Activated naive CD4-positive, alpha-beta T cell treated with anti-CD3 and anti-CD28 coated beads, Interleukin-2, amount 10 ng/mL, durations not matched to agents 7 days and 5 days (primary cell): ENCODE data around the gene PRELP.
A peak's percentile ranks its signal among the peaks of the same experiment; 100 is the strongest.

Experiments used
- CTCF ChIA-PET: fragments of 350-600 bp; sonication (Branson Sonifier 250); formaldehyde crosslinking; loops from one replicate; lab custom pipeline; 2021; ENCODE audit warnings: antibody characterized with exemption; lab: Charles Lee
- DNase-seq: peaks from one replicate; pipeline ENCODE4 v3.0.0-alpha.2; 2020
- H3K27ac Mint-ChIP-seq: one replicate; pipeline ENCODE4 v1.8.0; 2021; ENCODE audit warnings: mild to moderate bottlenecking, moderate library complexity, mixed read lengths
- H3K27me3 Mint-ChIP-seq: one replicate; pipeline ENCODE4 v1.8.0; 2021; ENCODE audit warnings: mild to moderate bottlenecking, mixed read lengths
- H3K36me3 Mint-ChIP-seq: one replicate; pipeline ENCODE4 v1.8.0; 2021; ENCODE audit warnings: mixed read lengths
- H3K4me1 Mint-ChIP-seq: one replicate; pipeline ENCODE4 v1.8.0; 2021; ENCODE audit warnings: mixed read lengths
- H3K4me3 Mint-ChIP-seq: one replicate; pipeline ENCODE4 v1.8.0; 2021; ENCODE audit warnings: mild to moderate bottlenecking, moderate library complexity, mixed read lengths
- H3K9me3 Mint-ChIP-seq: one replicate; pipeline ENCODE4 v1.8.0; 2021; ENCODE audit warnings: mixed read lengths

PRELP gene

DNA sequence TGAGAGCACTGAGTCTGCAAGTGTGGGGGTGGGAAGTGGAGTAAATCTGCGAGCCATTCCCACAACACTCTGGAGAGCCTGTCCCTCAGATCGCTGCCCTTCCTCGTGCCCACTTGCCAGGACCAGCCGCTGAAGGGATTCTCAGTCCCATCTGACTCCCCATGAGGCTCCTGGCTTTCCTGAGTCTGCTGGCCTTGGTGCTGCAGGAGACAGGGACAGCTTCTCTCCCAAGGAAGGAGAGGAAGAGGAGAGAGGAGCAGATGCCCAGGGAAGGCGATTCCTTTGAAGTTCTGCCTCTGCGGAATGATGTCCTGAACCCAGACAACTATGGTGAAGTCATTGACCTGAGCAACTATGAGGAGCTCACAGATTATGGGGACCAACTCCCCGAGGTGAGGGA is 20.2 kb downstream of the PRELP start:
- Mint-ChIP-seq H3K27ac (no peak overlapping the region), H3K4me1 (no peaks in the 10 kb centered on the region), H3K36me3 (no peaks in the 10 kb centered on the region), H3K9me3 (no peaks in the 10 kb centered on the region), H3K4me3 (no peak overlapping the region), H3K27me3 (peaks cover 42% of the 10 kb centered on the region)
- CTCF ChIA-PET, result interaction anchor here (1.4 to 1.6 kb wide), 2 partner anchors 9 to 207 kb away, joined by 3 to 4 read pairs; no protein-coding TSS in a partner anchor
- no peak for DNase-seq

GRCh38 chr1:203497269-203497777 is 21.7 kb downstream of the PRELP start:
- no peaks in the 10 kb centered on the region for H3K36me3 Mint-ChIP-seq
- no peak for DNase-seq
- H3K4me1 Mint-ChIP-seq, result no peaks in the 10 kb centered on the region
- H3K4me3 Mint-ChIP-seq, result no peak overlapping the region
- CTCF ChIA-PET, result interaction anchor here (0.8 to 1.1 kb wide), 2 partner anchors 9 to 10 kb away, joined by 3 to 4 read pairs; no protein-coding TSS in a partner anchor
- H3K27ac Mint-ChIP-seq, result no peak overlapping the region
- no peaks in the 10 kb centered on the region for H3K9me3 Mint-ChIP-seq
- peaks cover 39% of the 10 kb centered on the region for H3K27me3 Mint-ChIP-seq

GRCh38 chr1:203499643-203500278 is 24.2 kb downstream of the PRELP start:
- Mint-ChIP-seq H3K27me3 (peaks cover 39% of the 10 kb centered on the region), H3K36me3 (no peaks in the 10 kb centered on the region), H3K9me3 (no peaks in the 10 kb centered on the region), H3K27ac (no peak overlapping the region), H3K4me1 (no peaks in the 10 kb centered on the region), H3K4me3 (no peak overlapping the region)
- CTCF ChIA-PET, result no interaction called here
- no peak for DNase-seq

DNA sequence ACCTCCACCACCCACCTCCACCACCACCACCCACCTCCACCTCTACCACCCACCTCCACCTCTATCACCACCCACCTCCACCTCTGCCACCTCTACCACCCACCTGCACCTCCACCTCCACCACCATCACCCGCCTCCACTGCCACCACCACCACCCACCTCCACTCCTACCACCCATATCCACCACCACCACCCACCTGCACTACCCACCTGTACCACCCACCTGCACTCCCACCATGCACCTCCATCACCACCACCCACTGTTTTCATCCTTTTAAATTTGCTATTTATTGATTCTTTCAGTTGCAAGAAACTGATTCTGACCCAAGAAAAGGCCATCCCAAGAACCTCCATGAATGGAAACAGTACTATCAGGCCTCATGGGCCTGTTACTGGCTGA is 24.7 kb downstream of the PRELP start:
- Mint-ChIP-seq H3K27ac (no peak overlapping the region), H3K9me3 (no peaks in the 10 kb centered on the region), H3K4me3 (no peak overlapping the region), H3K4me1 (no peaks in the 10 kb centered on the region), H3K36me3 (no peaks in the 10 kb centered on the region), H3K27me3 (peaks cover 39% of the 10 kb centered on the region)
- no peak for DNase-seq
- CTCF ChIA-PET, result no interaction called here

- CTCF ChIA-PET, result interaction anchor here (0.7 to 8.9 kb wide), 22 partner anchors 8 to 295 kb away, joined by 3 to 132 read pairs (median 4); partner anchors contain the start of genes ATP2B4 and OPTC
- H3K27ac Mint-ChIP-seq, result no peak overlapping the region
Observed at GRCh38 chr1:203503836-203504235, 28.2 kb downstream of the PRELP start.

GRCh38 chr1:203504400-203505250 is 29.0 kb downstream of the PRELP start:
- Mint-ChIP-seq H3K27ac (no peak overlapping the region), H3K36me3 (no peaks in the 10 kb centered on the region), H3K4me3 (no peak overlapping the region), H3K27me3 (peaks cover 29% of the 10 kb centered on the region), H3K4me1 (no peaks in the 10 kb centered on the region), H3K9me3 (no peaks in the 10 kb centered on the region)
- CTCF ChIA-PET, result interaction anchor here (0.6 to 8.9 kb wide), 30 partner anchors 9 to 331 kb away, joined by 3 to 132 read pairs (median 4); partner anchors contain the start of genes ATP2B4 and OPTC
- peak; percentile 85 for DNase-seq

More at GRCh38 chr1:203503836-203504235, 28.2 kb downstream of the PRELP start:
- Mint-ChIP-seq H3K27me3 (peaks cover 29% of the 10 kb centered on the region), H3K36me3 (no peaks in the 10 kb centered on the region), H3K9me3 (no peaks in the 10 kb centered on the region), H3K4me1 (no peaks in the 10 kb centered on the region), H3K4me3 (no peak overlapping the region)
- no peak for DNase-seq

DNA sequence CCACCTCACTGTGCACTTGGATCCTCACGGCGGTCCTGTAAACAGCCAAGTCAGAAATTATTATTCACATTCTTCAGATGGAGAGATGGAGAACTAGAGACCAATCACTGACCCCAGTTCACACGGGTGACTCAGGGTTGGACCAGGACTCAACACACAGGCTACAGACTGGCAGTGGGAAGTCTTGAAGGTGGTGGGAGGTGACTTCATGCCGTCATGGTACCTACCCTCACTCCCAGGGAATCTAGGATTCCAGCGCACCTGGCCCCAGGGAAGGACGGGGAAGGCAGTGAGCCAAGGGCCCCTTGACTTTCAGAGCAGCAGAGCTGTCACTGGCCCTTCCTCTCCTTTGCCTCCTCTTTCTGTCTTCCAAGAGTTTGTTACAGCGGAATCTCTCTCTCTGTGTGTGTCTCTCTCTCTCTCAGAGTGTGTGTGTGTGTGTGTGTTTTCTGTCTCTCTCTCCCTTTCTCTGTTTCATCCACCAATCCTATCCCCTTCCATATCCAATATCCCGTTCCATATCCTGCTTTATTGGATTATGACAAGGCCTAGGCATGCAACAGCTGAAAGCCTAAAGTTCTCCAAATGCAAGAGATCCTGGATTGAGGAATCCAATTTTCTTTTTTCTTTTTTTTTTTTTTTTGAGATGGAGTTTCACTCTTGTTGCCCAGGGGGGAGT is 30.1 kb downstream of the PRELP start:
- Mint-ChIP-seq H3K9me3 (no peaks in the 10 kb centered on the region), H3K27me3 (peaks cover 33% of the 10 kb centered on the region), H3K4me1 (no peaks in the 10 kb centered on the region), H3K27ac (no peak overlapping the region), H3K36me3 (no peaks in the 10 kb centered on the region), H3K4me3 (no peak overlapping the region)
- no peak for DNase-seq
- CTCF ChIA-PET, result interaction anchor here (0.5 to 8.9 kb wide), 14 partner anchors 12 to 330 kb away, joined by 3 to 132 read pairs (median 4); partner anchors contain the start of gene OPTC

DNA sequence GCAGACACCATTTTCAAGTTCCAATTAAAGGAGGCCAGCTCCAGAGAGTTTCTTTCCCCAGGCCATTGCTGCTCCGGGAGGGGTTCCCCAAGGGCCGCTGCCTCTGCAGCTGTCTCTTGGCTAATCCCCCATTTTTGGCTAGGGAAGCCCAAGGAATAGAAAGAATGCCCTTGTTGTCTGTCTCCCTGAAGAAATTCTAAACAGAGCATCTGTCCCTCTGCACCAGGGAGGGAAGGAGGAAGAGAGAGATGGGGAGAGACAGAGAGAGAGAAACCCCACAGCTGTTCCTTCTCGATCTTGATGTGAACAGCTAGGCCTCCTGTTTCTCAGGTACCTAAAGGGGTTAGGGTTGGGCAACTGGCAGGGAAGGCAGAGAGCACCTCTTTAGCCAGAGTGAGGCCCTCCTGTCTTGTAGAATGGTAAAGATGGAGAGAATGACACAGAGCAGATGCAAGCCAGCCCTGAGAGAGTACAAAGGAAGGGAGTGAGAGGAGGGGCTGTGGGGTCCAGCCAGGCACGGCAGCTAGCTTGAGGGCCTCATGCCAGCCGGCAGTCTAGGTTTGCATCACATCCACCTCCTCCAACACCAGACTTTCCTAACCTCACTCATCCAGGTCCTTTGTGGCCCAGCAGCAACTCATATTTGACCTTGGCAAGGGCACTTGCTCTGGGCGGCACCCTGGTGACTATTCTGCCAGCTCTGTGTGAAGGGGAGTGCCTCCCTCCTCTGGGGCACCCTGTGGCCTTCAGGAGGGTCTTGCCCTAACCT is 31.4 kb downstream of the PRELP start:
- no peak overlapping the region for H3K4me3 Mint-ChIP-seq
- CTCF ChIA-PET, result interaction anchor here (0.6 to 8.9 kb wide), 5 partner anchors 12 to 195 kb away, joined by 3 to 132 read pairs (median 3); no protein-coding TSS in a partner anchor
- DNase-seq, result no peak
- H3K36me3 Mint-ChIP-seq, result no peaks in the 10 kb centered on the region
- no peaks in the 10 kb centered on the region for H3K4me1 Mint-ChIP-seq
- H3K27me3 Mint-ChIP-seq, result peaks cover 27% of the 10 kb centered on the region
- H3K9me3 Mint-ChIP-seq, result no peaks in the 10 kb centered on the region
- no peak overlapping the region for H3K27ac Mint-ChIP-seq

DNA sequence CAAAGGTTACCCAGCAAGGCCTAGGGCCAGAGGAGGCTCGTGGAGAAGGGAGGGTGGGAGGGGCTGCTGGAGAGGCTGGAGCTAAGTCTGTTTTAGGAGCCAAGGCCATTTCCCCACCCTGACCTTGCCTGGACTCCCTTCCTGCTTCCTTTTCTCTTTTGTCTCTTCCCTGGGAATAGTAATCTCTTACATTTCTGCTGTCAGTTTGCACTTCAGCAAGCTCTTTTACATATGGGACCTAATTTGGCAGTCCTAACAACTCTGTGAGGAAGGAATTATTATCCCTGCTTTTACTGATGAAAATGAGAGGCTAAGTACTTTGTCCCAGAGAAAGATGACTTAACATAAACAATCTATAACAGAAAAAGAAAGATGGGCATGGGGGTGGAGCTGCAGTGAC is 32.2 kb downstream of the PRELP start:
- no peak for DNase-seq
- Mint-ChIP-seq H3K4me1 (peaks cover 5% of the 10 kb centered on the region), H3K4me3 (no peak overlapping the region), H3K36me3 (no peaks in the 10 kb centered on the region), H3K27me3 (peaks cover 20% of the 10 kb centered on the region), H3K27ac (no peak overlapping the region), H3K9me3 (no peaks in the 10 kb centered on the region)
- CTCF ChIA-PET, result interaction anchor here (0.7 to 8.9 kb wide), 4 partner anchors 11 to 621 kb away, joined by 3 to 132 read pairs (median 3); no protein-coding TSS in a partner anchor

- DNase-seq, result no peak
- Mint-ChIP-seq H3K4me1 (peaks cover 13% of the 10 kb centered on the region), H3K27ac (no peak overlapping the region), H3K27me3 (peaks cover 12% of the 10 kb centered on the region), H3K36me3 (no peaks in the 10 kb centered on the region), H3K4me3 (no peak overlapping the region), H3K9me3 (no peaks in the 10 kb centered on the region)
- CTCF ChIA-PET, result interaction anchor here (0.7 to 8.9 kb wide), 4 partner anchors 117 to 621 kb away, joined by 3 to 132 read pairs (median 4); no protein-coding TSS in a partner anchor
Observed at GRCh38 chr1:203508463-203509073, 33.0 kb downstream of the PRELP start.

DNA sequence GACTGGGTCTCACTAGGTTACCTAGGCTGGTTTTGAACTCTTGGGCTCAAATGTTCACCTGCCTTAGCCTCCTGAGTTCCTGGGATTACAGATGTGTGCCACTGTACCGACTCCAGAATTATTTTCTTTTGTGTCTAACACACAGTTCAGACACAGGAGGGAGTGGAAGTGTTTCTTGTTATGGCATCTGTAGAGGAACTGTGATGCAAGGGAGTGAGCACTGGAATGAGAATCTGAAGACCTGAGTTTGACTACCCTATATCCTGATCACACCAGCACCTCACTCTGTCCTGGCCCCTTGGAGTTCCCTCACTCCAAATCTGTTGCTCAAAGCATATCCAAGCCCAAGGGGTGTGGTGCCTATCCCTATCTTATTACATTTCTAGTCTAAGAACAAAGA is 33.5 kb downstream of the PRELP start:
- Mint-ChIP-seq H3K27me3 (peaks cover 8% of the 10 kb centered on the region), H3K4me1 (peaks cover 19% of the 10 kb centered on the region), H3K27ac (no peak overlapping the region), H3K4me3 (no peak overlapping the region), H3K36me3 (no peaks in the 10 kb centered on the region), H3K9me3 (no peaks in the 10 kb centered on the region)
- CTCF ChIA-PET, result interaction anchor here (1.2 to 8.9 kb wide), 2 partner anchors 117 to 193 kb away, joined by 4 to 132 read pairs; no protein-coding TSS in a partner anchor
- no peak for DNase-seq

DNA sequence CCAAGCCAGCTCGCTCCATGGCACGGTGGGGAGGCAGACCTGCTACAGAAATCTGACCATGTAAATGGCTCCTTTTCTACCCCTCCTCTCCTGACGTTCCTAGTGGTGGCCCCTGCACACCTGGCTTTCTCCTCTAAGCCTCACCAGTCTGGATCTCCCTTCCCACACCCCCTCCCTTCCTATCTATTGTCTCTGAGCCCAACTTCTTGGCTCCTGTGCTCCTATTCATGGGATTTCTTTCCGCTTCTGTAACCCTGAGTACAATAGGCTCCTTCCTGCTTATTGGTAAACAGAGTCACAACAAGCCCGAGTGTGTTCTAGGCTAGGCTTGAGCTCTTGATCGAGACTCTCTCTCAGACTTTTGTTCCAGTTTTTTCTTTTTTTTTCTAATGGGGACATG is 35.9 kb downstream of the PRELP start:
- Mint-ChIP-seq H3K4me1 (peaks cover 24% of the 10 kb centered on the region), H3K36me3 (no peaks in the 10 kb centered on the region), H3K27me3 (peaks cover 9% of the 10 kb centered on the region), H3K27ac (peak overlapping the region; percentile 56), H3K4me3 (no peak overlapping the region), H3K9me3 (no peaks in the 10 kb centered on the region)
- no peak for DNase-seq
- CTCF ChIA-PET, result no interaction called here

DNA sequence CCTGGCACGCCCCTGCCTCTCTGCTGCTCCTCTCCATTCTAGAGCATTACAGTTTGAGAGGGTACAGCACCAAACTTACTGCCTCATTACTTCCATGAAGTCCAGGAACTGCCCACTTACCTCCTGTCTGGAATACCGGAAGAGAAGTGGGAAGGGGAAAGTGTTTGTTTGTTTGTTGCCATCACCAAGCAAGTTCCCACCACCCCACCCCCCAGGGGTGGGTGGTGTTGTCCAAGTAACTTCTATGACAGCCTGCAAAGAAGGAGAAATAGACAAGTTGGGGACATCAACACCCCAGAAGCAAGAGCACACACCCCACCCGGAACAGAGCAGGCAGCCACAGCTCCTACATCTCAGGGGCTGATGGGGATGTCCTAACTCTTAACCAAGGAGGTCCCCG is 36.3 kb downstream of the PRELP start:
- CTCF ChIA-PET, result no interaction called here
- Mint-ChIP-seq H3K36me3 (no peaks in the 10 kb centered on the region), H3K4me3 (no peak overlapping the region), H3K4me1 (peaks cover 24% of the 10 kb centered on the region), H3K27me3 (peaks cover 12% of the 10 kb centered on the region), H3K9me3 (no peaks in the 10 kb centered on the region), H3K27ac (no peak overlapping the region)
- no peak for DNase-seq
